IMR-90 (cell line): ENCODE data around the gene GRM8. TPM values are rescaled to one million over a fixed set of nuclear protein-coding genes. Genes with fewer than 3 reads are reported as not detected.

Experiments used
- ATAC-seq: fragments of 200-7000 bp; cut with Tn5 transposase; 2 replicates; pipeline ENCODE4 v1.9.1; 2020; ENCODE audit warnings: low read depth, mild to moderate bottlenecking, moderate library complexity
- Bru-seq: library from RNA; stranded (reverse); fragments of 400-500 nt; gene quantifications from one replicate; lab custom pipeline; 2021; lab: Mats Ljungman, UMichigan
- BruChase-seq, 2 experiments: library from RNA; stranded (reverse); fragments of 400-500 nt; gene quantifications; one replicate each; lab custom pipeline; 2021; lab: Mats Ljungman, UMichigan
- BruUV-seq: library from RNA; stranded (reverse); fragments of 400-500 nt; replicated peaks from 2 replicates; lab custom pipeline; 2021; lab: Mats Ljungman, UMichigan
- CTCF ChIA-PET: fragments of 300-600 bp; formaldehyde crosslinking; extraction: SDS; loops from one replicate; lab custom pipeline; 2021; ENCODE audit warnings: antibody characterized with exemption; lab: Yijun Ruan, JAX
- POLR2A ChIA-PET: fragments of 300-600 bp; sonication (Branson Sonifier 250); formaldehyde crosslinking; loops from one replicate; lab custom pipeline; 2022; ENCODE audit warnings: antibody characterized with exemption; ENCODE audit not compliant: unreplicated experiment; lab: Charles Lee
- DNase-seq: peaks from one replicate; pipeline ENCODE4 v3.0.0; 2013
- H2AFZ ChIP-seq: replicated peaks from 2 replicates; pipeline ENCODE3; 2013; ENCODE audit warnings: low read length, mild to moderate bottlenecking; ENCODE audit not compliant: poor library complexity
- H2AK5ac ChIP-seq: 2 replicates; pipeline ENCODE4 v1.6.1; 2013; ENCODE audit warnings: low read depth, low read length, inconsistent platforms
- H2AK9ac ChIP-seq: replicated peaks from 2 replicates; pipeline ENCODE3; 2013; ENCODE audit warnings: mild to moderate bottlenecking, low read depth, low read length, moderate library complexity; ENCODE audit not compliant: poor library complexity
- H2BK120ac ChIP-seq: 2 replicates; pipeline ENCODE4 v1.6.1; 2013; ENCODE audit warnings: low read depth, low read length, inconsistent platforms
- H2BK15ac ChIP-seq: 3 replicates; pipeline ENCODE4 v1.6.1; 2013; ENCODE audit warnings: low read depth, low read length, inconsistent platforms
- H2BK20ac ChIP-seq: 2 replicates; pipeline ENCODE4 v1.6.1; 2013; ENCODE audit warnings: low read depth, mild to moderate bottlenecking, inconsistent platforms, low read length, moderate library complexity
- H2BK5ac ChIP-seq: 2 replicates; pipeline ENCODE4 v1.6.1; 2013; ENCODE audit warnings: mild to moderate bottlenecking, low read depth, low read length, inconsistent platforms; ENCODE audit not compliant: poor library complexity, severe bottlenecking
- H3K14ac ChIP-seq: replicated peaks from 2 replicates; pipeline ENCODE4 v1.6.1; 2013; ENCODE audit warnings: low read depth, low read length, inconsistent platforms
- H3K18ac ChIP-seq: 2 replicates; pipeline ENCODE4 v1.6.1; 2013; ENCODE audit warnings: low read depth, low read length, control low read depth
- H3K23ac ChIP-seq: 2 replicates; pipeline ENCODE4 v1.6.1; 2013; ENCODE audit warnings: low read depth, low read length, inconsistent platforms
- H3K27ac ChIP-seq: 2 replicates; pipeline ENCODE4 v1.5.1; 2013; ENCODE audit warnings: mild to moderate bottlenecking, control low read depth, low read length; ENCODE audit not compliant: insufficient read depth
- H3K27me3 ChIP-seq: 2 replicates; pipeline ENCODE4 v1.6.1; 2013; ENCODE audit warnings: low read length; ENCODE audit not compliant: control insufficient read depth, insufficient read depth
- H3K36me3 ChIP-seq: 2 replicates; pipeline ENCODE4 v1.6.1; 2013; ENCODE audit warnings: low read length, mixed read lengths; ENCODE audit not compliant: control insufficient read depth, insufficient read depth
- H3K4ac ChIP-seq: 2 replicates; pipeline ENCODE4 v1.6.1; 2013; ENCODE audit warnings: low read depth, low read length, inconsistent platforms
- H3K4me1 ChIP-seq: 2 replicates; pipeline ENCODE4 v1.6.1; 2013; ENCODE audit warnings: low read length, mixed read lengths; ENCODE audit not compliant: control insufficient read depth, insufficient read depth
- H3K4me2 ChIP-seq: 2 replicates; pipeline ENCODE4 v1.6.1; 2013; ENCODE audit warnings: low read depth, mild to moderate bottlenecking, control low read depth, low read length, moderate library complexity
- H3K4me3 ChIP-seq: 2 replicates; pipeline ENCODE4 v1.5.1; 2013; ENCODE audit warnings: low read depth, mild to moderate bottlenecking, control low read depth, low read length, moderate library complexity; ENCODE audit not compliant: insufficient read depth
- H3K56ac ChIP-seq: 2 replicates; pipeline ENCODE4 v1.6.1; 2013; ENCODE audit warnings: low read length, inconsistent platforms; ENCODE audit not compliant: insufficient read depth; ENCODE audit errors: extremely low read depth
- H3K79me1 ChIP-seq, 2 experiments: 2 replicates each; pipeline ENCODE4 v1.6.1; 2013; ENCODE audit warnings: low read length in 2 of 2, inconsistent platforms in 1 of 2, low read depth in 1 of 2
- H3K9ac ChIP-seq: 2 replicates; pipeline ENCODE4 v1.6.1; 2013; ENCODE audit warnings: low read depth, low read length, control low read depth
- H3K9me1 ChIP-seq: 2 replicates; pipeline ENCODE4 v1.6.1; 2013; ENCODE audit warnings: low read length, inconsistent platforms; ENCODE audit not compliant: insufficient read depth
- H3K9me3 ChIP-seq: 2 replicates; pipeline ENCODE4 v1.6.1; 2013; ENCODE audit warnings: low read length; ENCODE audit not compliant: control insufficient read depth, insufficient read depth
- H4K20me1 ChIP-seq: 2 replicates; pipeline ENCODE4 v1.6.1; 2013; ENCODE audit warnings: low read length, inconsistent platforms; ENCODE audit not compliant: insufficient read depth
- H4K5ac ChIP-seq: 2 replicates; pipeline ENCODE4 v1.6.1; 2013; ENCODE audit warnings: mild to moderate bottlenecking, low read depth, low read length, control low read depth
- H4K8ac ChIP-seq, 2 experiments: 2 replicates each; pipeline ENCODE4 v1.6.1; 2013; ENCODE audit warnings: low read depth in 2 of 2, low read length in 2 of 2, control low read depth in 1 of 2, inconsistent platforms in 1 of 2
- H4K91ac ChIP-seq: 2 replicates; pipeline ENCODE4 v1.6.1; 2013; ENCODE audit warnings: low read depth, low read length, inconsistent platforms; ENCODE audit not compliant: insufficient read depth
- BHLHE40 ChIP-seq: fragments of 150-350 bp; IDR thresholded peaks from 2 replicates; pipeline ENCODE4 v1.6.1; 2016; ENCODE audit warnings: mild to moderate bottlenecking, low read depth, low read length
- CEBPB ChIP-seq: IDR thresholded peaks from 2 replicates; pipeline ENCODE4 v1.6.1; 2012; ENCODE audit warnings: low read depth, low read length, improper control_type of control experiment
- CHD1 ChIP-seq: IDR thresholded peaks from 2 replicates; pipeline ENCODE4 v1.6.1; 2012; ENCODE audit warnings: low read depth, low read length, improper control_type of control experiment
- ELK1 ChIP-seq: fragments of 150-350 bp; IDR thresholded peaks from 2 replicates; pipeline ENCODE4 v1.6.1; 2016; ENCODE audit warnings: low read depth, mild to moderate bottlenecking, low read length, moderate library complexity, borderline replicate concordance
- FOS ChIP-seq: fragments of 150-350 bp; IDR thresholded peaks from 2 replicates; pipeline ENCODE4 v1.6.1; 2016; ENCODE audit warnings: low read depth, low read length
- MAZ ChIP-seq: IDR thresholded peaks from 2 replicates; pipeline ENCODE4 v1.6.1; 2012; ENCODE audit warnings: low read depth, mild to moderate bottlenecking, low read length, improper control_type of control experiment, moderate library complexity, borderline replicate concordance
- POLR2A ChIP-seq: IDR thresholded peaks from 2 replicates; pipeline ENCODE4 v1.6.1; 2012; ENCODE audit warnings: mild to moderate bottlenecking, low read depth, low read length
- RAD21 ChIP-seq: IDR thresholded peaks from 2 replicates; pipeline ENCODE4 v1.6.1; 2012; ENCODE audit warnings: low read length, improper control_type of control experiment
- SMC3 ChIP-seq: fragments of 150-350 bp; IDR thresholded peaks from 2 replicates; pipeline ENCODE4 v1.6.1; 2016; ENCODE audit warnings: low read depth, mild to moderate bottlenecking, antibody characterized with exemption, low read length, moderate library complexity
- WGBS, 2 experiments: methylation state at CpG; one replicate each; pipeline versions ENCODE4 v1.1.5 to v1.1.7; 2013; ENCODE audit warnings: missing lambda C conversion rate in 2 of 2; ENCODE audit not compliant: insufficient read length in 1 of 2; ENCODE audit errors: extremely low coverage in 2 of 2; 5-methylcytosine and 5-hydroxymethylcytosine counted together
- dilution Hi-C: fragments of 300-500 bp; cut with HindIII; formaldehyde crosslinking; loops from one replicate; pipeline ENCODE4 v1.14.3; 2018; ENCODE audit warnings: low sequenced_read_pairs; ENCODE audit not compliant: unreplicated experiment
- in situ Hi-C: fragments of 300-500 bp; cut with MboI; formaldehyde crosslinking; loops from 3 replicates; pipeline ENCODE4 v1.14.3; 2019; ENCODE audit warnings: low sequenced_read_pairs, inconsistent platforms, mixed read lengths
- intact Hi-C: fragments of 100-400 bp; cut with micrococcal nuclease; formaldehyde crosslinking; loops from 2 replicates; pipeline ENCODE4 v1.10.0; 2022
- long read RNA-seq: library from polyadenylated mRNA; unstranded; transcript quantifications from one replicate; pipeline ENCODE4 v2.0.0, GENCODE V29; 2021; ENCODE audit not compliant: unreplicated experiment
- polyA plus RNA-seq, 3 experiments: library from polyadenylated mRNA; depleted of rRNA; stranded (reverse); fragments of >200 nt; gene quantifications; 2 replicates each; pipeline ENCODE4 v1.2.3, GENCODE V29; 2012; ENCODE audit warnings: low replicate concordance in 1 of 3
- total RNA-seq: library from RNA; depleted of rRNA; stranded (reverse); fragments of >200 nt; gene quantifications from 2 replicates; pipeline ENCODE4 v1.2.3, GENCODE V29; 2012; rRNA removed

The GRM8 gene
- not detected in 2 replicates for total RNA-seq
- polyA plus RNA-seq (2012; rRNA removed) = not detected in 2 replicates
- polyA plus RNA-seq (2012; cell fraction: cytosol; rRNA removed) = not detected in 2 replicates
- polyA plus RNA-seq (2012; cell fraction: nucleus; rRNA removed; ENCODE audit: low replicate concordance) = not detected in 2 replicates
- Bru-seq, nascent RNA = percentile 0 among the genes with signal in this experiment
- percentile 1 among the genes with signal in this experiment for BruChase-seq, experiment 1, labeled RNA remaining after a 6-hour chase
- BruChase-seq, experiment 2, labeled RNA remaining after a 2-hour chase = percentile 1 among the genes with signal in this experiment
- long read RNA-seq, partial matches to known transcripts = 0 of 1 reads
- long read RNA-seq, other reads (novel, unspliced or antisense) = 1 of 1 reads

GRCh38 chr7:127252778-127253280, at the start of gene GRM8:
TSS of gene GRM8 (minus strand) at chr7:127252941.
- Histone ChIP-seq H2BK20ac (no peak within 1 kb of the TSS), H3K4me3 (peak within 1 kb of the TSS; percentile 63), H2AFZ (peak within 1 kb of the TSS; percentile 92), H4K5ac (no peak within 1 kb of the TSS), H4K8ac (no peak within 1 kb of the TSS), H3K27me3 (peaks cover 37% of the 10 kb centered on the region), H2BK5ac (no peak within 1 kb of the TSS), H3K27ac (no peak within 1 kb of the TSS), H4K20me1 (no peaks in the 10 kb centered on the region), H2AK5ac (no peak within 1 kb of the TSS), H3K4me1 (peaks cover 6% of the 10 kb centered on the region; the same call in 1 of the 2 replicates), H2BK120ac (no peak within 1 kb of the TSS), H3K18ac (no peak within 1 kb of the TSS), H3K9me1 (no peaks in the 10 kb centered on the region), H3K56ac (no peak within 1 kb of the TSS), H3K14ac (no peak within 1 kb of the TSS), H3K4ac (no peak within 1 kb of the TSS), H4K91ac (no peak within 1 kb of the TSS), H3K36me3 (no peaks in the 10 kb centered on the region), H3K9ac (no peak within 1 kb of the TSS), H3K79me1 (no peaks in the 10 kb centered on the region), H2BK15ac (no peak within 1 kb of the TSS), H3K4me2 (peak within 1 kb of the TSS; percentile 93), H2AK9ac (peak within 1 kb of the TSS; percentile 71), H3K9me3 (no peaks in the 10 kb centered on the region), H3K23ac (no peak within 1 kb of the TSS)
- WGBS, 2 experiments = 0% methylated on average over 6 of the region's 62 CpGs; no CpG with 5 or more reads in 1 of the 2 experiments
- intact Hi-C loops (loop anchor here (2.0 kb wide), 1 partner anchor 450 kb away; no protein-coding TSS in a partner anchor), in situ Hi-C loops (no loop called here), dilution Hi-C loops (no loop called here)
- DNase-seq (peak; percentile 22), ATAC-seq (peak; percentile 65)
- ChIA-PET POLR2A (no interaction called here), CTCF (no interaction called here)
- no TSS peak for BruUV-seq
- TF ChIP-seq BHLHE40 = no peak
- TF ChIP-seq POLR2A = no peak
- no peak for TF ChIP-seq CHD1
- TF ChIP-seq MAZ = no peak
- TF ChIP-seq ELK1 = no peak
- no peak for TF ChIP-seq SMC3
- TF ChIP-seq CEBPB = no peak
- no peak for TF ChIP-seq FOS
- TF ChIP-seq RAD21 = no peak
